HepG2 (cell line): ENCODE data around the gene CLEC7A.

Experiments
- AFF4 ChIP-seq: sonication (generic); formaldehyde crosslinking; IDR thresholded peaks from 2 replicates; pipeline ENCODE4 v1.4.0; 2020; ENCODE audit warnings: missing genetic modification reagents
- CTCF ChIP-seq: sonication (generic); formaldehyde crosslinking; IDR thresholded peaks from 2 replicates; pipeline ENCODE4 v1.5.0; 2020; ENCODE audit warnings: mild to moderate bottlenecking, missing genetic modification reagents, moderate library complexity
- RAD21 ChIP-seq: fragments of 450-650 bp; formaldehyde crosslinking; IDR thresholded peaks from 2 replicates; pipeline ENCODE4 v1.5.0; 2020; ENCODE audit warnings: mild to moderate bottlenecking
- ZBTB2 ChIP-seq: sonication (generic); formaldehyde crosslinking; IDR thresholded peaks from 2 replicates; pipeline ENCODE4 v1.8.0; 2022; ENCODE audit warnings: low read depth, missing genetic modification reagents
- ZMYM2 ChIP-seq: sonication (generic); formaldehyde crosslinking; IDR thresholded peaks from 2 replicates; pipeline ENCODE4 v1.8.0; 2022; ENCODE audit warnings: mild to moderate bottlenecking, missing genetic modification reagents

GRCh38 chr12:10131111-10131690, 1.2 kb upstream of the CLEC7A start:
- TF ChIP-seq RAD21 (CRISPR knock-in tag) (no peak), ZBTB2 (CRISPR knock-in tag) (no peak), CTCF (CRISPR knock-in tag) (no peak), AFF4 (no peak), ZMYM2 (CRISPR knock-in tag) (no peak)
